ENCODE measurements around the gene MAST2.
"Not testable (repeated sequence)": the region's sequence is repeated elsewhere in the genome, so short reads cannot be mapped to it uniquely, and the experiment has no call there.

The MAST2 gene

GRCh38 chr1:46044116-46044515 is 240.7 kb downstream of the MAST2 start (continued):
- TF ChIP-seq ARNTL (CRISPR knock-in tag; IDR thresholded peaks at IDR 0.05; ENCODE audit: borderline replicate concordance, low read depth) = no peak

GRCh38 chr1:46053734-46054133 is 250.3 kb downstream of the MAST2 start:
- no peak for ATAC-seq
- TF ChIP-seq PPARA (CRISPR knock-in tag; IDR thresholded peaks at IDR 0.05; ENCODE audit: borderline replicate concordance) = no peak
- TF ChIP-seq CSRNP3 (CRISPR knock-in tag; IDR thresholded peaks at IDR 0.05) = no peak
- no peak for TF ChIP-seq ZFP3 (CRISPR knock-in tag; IDR thresholded peaks at IDR 0.05)
- TF ChIP-seq TOX (CRISPR knock-in tag; IDR thresholded peaks at IDR 0.05; ENCODE audit: borderline replicate concordance) = no peak
- no peak for TF ChIP-seq GLIS3 (CRISPR knock-in tag; IDR thresholded peaks at IDR 0.05)
- no peak for TF ChIP-seq ZC3H10 (CRISPR knock-in tag; IDR thresholded peaks at IDR 0.05)
- TF ChIP-seq ZNF70 (CRISPR knock-in tag; IDR thresholded peaks at IDR 0.05) = no peak
- TF ChIP-seq ISL1 (CRISPR knock-in tag; IDR thresholded peaks at IDR 0.05) = no peak
- no peak for TF ChIP-seq BACH2 (CRISPR knock-in tag; IDR thresholded peaks at IDR 0.05; ENCODE audit: borderline replicate concordance)
- TF ChIP-seq ZFP30 (CRISPR knock-in tag; IDR thresholded peaks at IDR 0.05) = no peak
- no peak for TF ChIP-seq ZNF565 (CRISPR knock-in tag; conservative IDR thresholded peaks at IDR 0.05; ENCODE audit: low read depth)
- no peak for TF ChIP-seq SNAI2 (CRISPR knock-in tag; IDR thresholded peaks at IDR 0.05)
- TF ChIP-seq PATZ1 (CRISPR knock-in tag; IDR thresholded peaks at IDR 0.05; ENCODE audit: borderline replicate concordance) = no peak
- no peak for TF ChIP-seq POU6F1 (CRISPR knock-in tag; IDR thresholded peaks at IDR 0.05; ENCODE audit: borderline replicate concordance, low read depth)
- no peak for TF ChIP-seq OSR1 (CRISPR knock-in tag; IDR thresholded peaks at IDR 0.05)
- no peak for TF ChIP-seq ARNTL (CRISPR knock-in tag; IDR thresholded peaks at IDR 0.05; ENCODE audit: borderline replicate concordance, low read depth)
- TF ChIP-seq CSDC2 (CRISPR knock-in tag; IDR thresholded peaks at IDR 0.05) = no peak
- TF ChIP-seq ZNF8 (CRISPR knock-in tag; IDR thresholded peaks at IDR 0.05) = no peak

- no peak for TF ChIP-seq BACH2 (CRISPR knock-in tag; IDR thresholded peaks at IDR 0.05; ENCODE audit: borderline replicate concordance)
- TF ChIP-seq POU6F1 (CRISPR knock-in tag; IDR thresholded peaks at IDR 0.05; ENCODE audit: borderline replicate concordance, low read depth) = no peak
- no peak for TF ChIP-seq ZFP3 (CRISPR knock-in tag; IDR thresholded peaks at IDR 0.05)
- no peak for TF ChIP-seq RARB (CRISPR knock-in tag; IDR thresholded peaks at IDR 0.05)
- no peak for TF ChIP-seq ISL1 (CRISPR knock-in tag; IDR thresholded peaks at IDR 0.05)
- no peak for ATAC-seq
Measured at GRCh38 chr1:46056325-46056724, 252.9 kb downstream of the MAST2 start.

GRCh38 chr1:46057215-46057614 is 253.8 kb downstream of the MAST2 start:
- ATAC-seq = not testable (repeated sequence)

- TF ChIP-seq PATZ1 (CRISPR knock-in tag; IDR thresholded peaks at IDR 0.05; ENCODE audit: borderline replicate concordance) = no peak
- no peak for ATAC-seq
Measured at GRCh38 chr1:46057781-46058180, 254.4 kb downstream of the MAST2 start.

Data from SK-N-SH treated with all-trans-retinoic acid at 6 μM for 48 hours (cell line).